Esophagus muscularis mucosa (tissue), 4 donors: Measurements from ENCODE around the gene EVC.

Source experiments
- CTCF ChIP-seq, 3 experiments: fragments of 200-600 bp in 2 of 3; fragments of 450-650 bp in 1 of 3; sonication (generic) in 2 of 3; IDR thresholded peaks; one replicate each; pipeline ENCODE4 v1.5.1; 2017 to 2019; ENCODE audit warnings: antibody characterized with exemption in 3 of 3, mild to moderate bottlenecking in 2 of 3, moderate library complexity in 1 of 3
- EP300 ChIP-seq: sonication (generic); formaldehyde crosslinking; IDR thresholded peaks from one replicate; pipeline ENCODE4 v1.6.1; 2017; ENCODE audit warnings: antibody characterized with exemption
- POLR2A ChIP-seq: fragments of 450-650 bp; IDR thresholded peaks from one replicate; pipeline ENCODE4 v1.6.1; 2017; ENCODE audit warnings: antibody characterized with exemption, moderate library complexity, mild to moderate bottlenecking, low read depth
- POLR2AphosphoS5 ChIP-seq, 2 donors: sonication (generic); formaldehyde crosslinking; IDR thresholded peaks; one replicate each; pipeline ENCODE4 v1.6.1; 2017; ENCODE audit warnings: antibody characterized with exemption in 2 of 2

GRCh38 chr4:5718411-5718810 is 7.4 kb downstream of the EVC start:
- no peak for TF ChIP-seq CTCF (IDR thresholded peaks at IDR 0.05)
- TF ChIP-seq EP300 = no peak
- no peak for TF ChIP-seq POLR2A
- no peak for TF ChIP-seq POLR2AphosphoS5 (IDR thresholded peaks at IDR 0.05)
